Prostate gland (tissue), 2 donors: ENCODE data around the gene GRPEL2. TPM values are rescaled to one million over a fixed set of nuclear protein-coding genes. Genes with fewer than 3 reads are reported as not detected.

ENCODE experiments used
- DNase-seq: peaks from one replicate; pipeline ENCODE4 v3.0.0-alpha.2; 2019; ENCODE audit warnings: low spot score
- H3K27ac ChIP-seq, 2 donors: fragments of 200-600 bp; sonication (generic); 2 replicates each; pipeline ENCODE4 v1.5.1; 2017 to 2019
- H3K27me3 ChIP-seq: fragments of 200-600 bp; sonication (generic); replicated peaks from 2 replicates; pipeline ENCODE4 v1.5.1; 2019; ENCODE audit not compliant: insufficient read depth
- H3K36me3 ChIP-seq, 2 donors: fragments of 200-600 bp; sonication (generic); 1 replicate in 1 of 2; 2 replicates in 1 of 2; pipeline versions ENCODE4 v1.5.1 to v1.8.1; 2017 to 2019
- H3K4me1 ChIP-seq: fragments of 200-600 bp; sonication (generic); replicated peaks from 2 replicates; pipeline ENCODE4 v1.5.1; 2019
- H3K4me3 ChIP-seq, 2 donors: fragments of 200-600 bp; sonication (generic); 2 replicates each; pipeline ENCODE4 v1.5.1; 2017 to 2019
- H3K9me3 ChIP-seq: fragments of 200-600 bp; sonication (generic); 2 replicates; pipeline ENCODE4 v1.5.1; 2017
- POLR2A ChIP-seq: fragments of 450-650 bp; IDR thresholded peaks from one replicate; pipeline ENCODE4 v1.6.1; 2016; ENCODE audit warnings: antibody characterized with exemption, mild to moderate bottlenecking
- POLR2AphosphoS5 ChIP-seq: sonication (generic); formaldehyde crosslinking; IDR thresholded peaks from one replicate; pipeline ENCODE4 v1.6.1; 2017; ENCODE audit warnings: antibody characterized with exemption
- WGBS: methylation state at CpG from one replicate; pipeline ENCODE4 v1.1.5; 2018; 5-methylcytosine and 5-hydroxymethylcytosine counted together
- intact Hi-C: fragments of 100-400 bp; cut with DNase I; formaldehyde crosslinking; loops from one replicate; pipeline ENCODE4 v1.14.2; 2022
- total RNA-seq, 2 donors: library from RNA; depleted of rRNA; stranded (reverse); fragments of >200 nt; gene quantifications; one replicate each; pipeline ENCODE4 v1.1.0, GENCODE V29; 2016
- TF ChIP-seq, protein P1 (sequence below), 4 experiments: fragments of 200-600 bp in 2 of 4; fragments of 450-650 bp in 2 of 4; sonication (generic) in 2 of 4; IDR thresholded peaks; 1 replicate in 3 of 4; 2 replicates in 1 of 4; pipeline ENCODE4 v1.5.1; 2016 to 2019; ENCODE audit warnings: antibody characterized with exemption in 4 of 4, mild to moderate bottlenecking in 2 of 4, moderate library complexity in 2 of 4

GRPEL2 gene
- total RNA-seq, 2 donors from 2014 or later: 11.1 to 12.0 TPM

DNA sequence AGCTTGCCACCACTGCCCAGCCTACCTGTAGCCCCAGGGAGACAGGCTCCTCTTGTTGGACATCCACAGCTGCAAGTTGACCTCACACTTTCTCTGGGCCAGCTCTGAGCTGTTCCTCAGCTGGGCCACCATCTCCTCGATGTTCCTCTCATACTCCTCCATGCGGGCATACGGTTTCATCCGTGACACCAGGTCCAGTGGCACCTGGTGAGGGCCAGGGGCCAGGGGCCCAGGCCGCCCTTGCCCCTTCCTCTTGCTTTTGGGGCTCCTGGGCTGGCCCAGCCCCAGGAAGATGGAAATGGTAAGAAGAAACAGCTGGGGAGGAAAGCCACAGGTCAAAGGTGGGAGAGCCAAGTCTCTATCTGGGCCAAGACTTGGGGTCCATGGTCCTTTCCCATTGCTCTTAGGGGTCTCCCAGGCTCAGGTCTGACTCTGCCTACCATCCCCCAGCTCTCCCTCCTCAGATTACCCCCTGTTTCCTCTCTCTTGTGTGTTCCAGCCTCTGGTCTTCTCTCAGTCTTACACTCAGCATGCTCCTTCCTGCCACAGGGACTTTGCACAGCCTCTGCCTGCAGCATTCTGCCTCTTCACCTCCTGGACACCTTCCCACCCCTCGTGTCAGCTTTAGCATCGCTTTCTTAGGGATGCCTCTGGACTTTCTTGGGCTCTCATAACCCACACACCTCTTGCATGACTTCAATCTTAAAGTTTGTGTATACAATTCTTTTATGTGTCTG, 31.6 kb downstream of the GRPEL2 start:
- Histone ChIP-seq H3K27ac (no peak overlapping the region), H3K4me3 (no peak overlapping the region), H3K9me3 (no peaks in the 10 kb centered on the region), H3K27me3 (no peaks in the 10 kb centered on the region), H3K4me1 (no peaks in the 10 kb centered on the region), H3K36me3 (no peaks in the 10 kb centered on the region)
- intact Hi-C loops: no loop called here
- 95% methylated on average over 7 of the region's 7 CpGs for WGBS
- no peak for TF ChIP-seq POLR2A
- TF ChIP-seq, protein P1, sequence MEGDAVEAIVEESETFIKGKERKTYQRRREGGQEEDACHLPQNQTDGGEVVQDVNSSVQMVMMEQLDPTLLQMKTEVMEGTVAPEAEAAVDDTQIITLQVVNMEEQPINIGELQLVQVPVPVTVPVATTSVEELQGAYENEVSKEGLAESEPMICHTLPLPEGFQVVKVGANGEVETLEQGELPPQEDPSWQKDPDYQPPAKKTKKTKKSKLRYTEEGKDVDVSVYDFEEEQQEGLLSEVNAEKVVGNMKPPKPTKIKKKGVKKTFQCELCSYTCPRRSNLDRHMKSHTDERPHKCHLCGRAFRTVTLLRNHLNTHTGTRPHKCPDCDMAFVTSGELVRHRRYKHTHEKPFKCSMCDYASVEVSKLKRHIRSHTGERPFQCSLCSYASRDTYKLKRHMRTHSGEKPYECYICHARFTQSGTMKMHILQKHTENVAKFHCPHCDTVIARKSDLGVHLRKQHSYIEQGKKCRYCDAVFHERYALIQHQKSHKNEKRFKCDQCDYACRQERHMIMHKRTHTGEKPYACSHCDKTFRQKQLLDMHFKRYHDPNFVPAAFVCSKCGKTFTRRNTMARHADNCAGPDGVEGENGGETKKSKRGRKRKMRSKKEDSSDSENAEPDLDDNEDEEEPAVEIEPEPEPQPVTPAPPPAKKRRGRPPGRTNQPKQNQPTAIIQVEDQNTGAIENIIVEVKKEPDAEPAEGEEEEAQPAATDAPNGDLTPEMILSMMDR (IDR thresholded peaks at IDR 0.05): no peak
- no peak for TF ChIP-seq POLR2AphosphoS5
- no peak for DNase-seq

DNA sequence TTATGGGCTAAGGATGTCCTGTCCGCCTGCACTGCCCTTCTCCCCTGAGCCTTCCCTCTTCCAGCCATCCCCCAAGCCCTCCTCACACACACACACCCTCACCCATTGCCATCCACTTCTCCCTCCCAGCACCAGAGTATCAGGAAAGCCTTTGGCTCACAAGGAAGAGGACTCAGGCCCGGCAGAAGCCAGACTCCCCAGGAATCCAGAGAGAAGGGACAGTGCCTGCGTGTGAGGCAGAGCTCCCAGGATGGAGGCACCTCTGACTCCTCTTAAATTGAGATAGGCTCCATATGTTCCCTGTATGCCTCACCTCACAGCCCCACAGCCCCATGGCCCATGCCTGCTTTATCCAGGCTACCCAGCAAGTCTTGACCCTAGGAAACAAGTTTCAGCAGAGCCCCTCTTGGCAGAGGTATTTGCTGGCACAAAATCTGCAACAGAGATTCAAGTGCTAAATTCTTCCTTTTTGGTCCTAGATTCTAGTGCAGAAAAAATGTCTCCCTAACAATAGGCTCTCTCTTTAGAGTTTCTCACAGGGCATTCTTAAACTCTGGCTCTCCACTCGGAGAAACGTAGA, 33.0 kb downstream of the GRPEL2 start:
- Histone ChIP-seq H3K36me3 (no peaks in the 10 kb centered on the region), H3K27ac (peak overlapping the region; percentile 72 to 74), H3K4me3 (no peak overlapping the region), H3K9me3 (no peaks in the 10 kb centered on the region), H3K27me3 (no peaks in the 10 kb centered on the region), H3K4me1 (no peaks in the 10 kb centered on the region)
- TF ChIP-seq POLR2AphosphoS5: no peak
- TF ChIP-seq POLR2A: no peak
- TF ChIP-seq, protein P1 (IDR thresholded peaks at IDR 0.05): no peak
- WGBS: 30% methylated on average over 5 of the region's 5 CpGs
- intact Hi-C loops: no loop called here
- no peak for DNase-seq

DNA sequence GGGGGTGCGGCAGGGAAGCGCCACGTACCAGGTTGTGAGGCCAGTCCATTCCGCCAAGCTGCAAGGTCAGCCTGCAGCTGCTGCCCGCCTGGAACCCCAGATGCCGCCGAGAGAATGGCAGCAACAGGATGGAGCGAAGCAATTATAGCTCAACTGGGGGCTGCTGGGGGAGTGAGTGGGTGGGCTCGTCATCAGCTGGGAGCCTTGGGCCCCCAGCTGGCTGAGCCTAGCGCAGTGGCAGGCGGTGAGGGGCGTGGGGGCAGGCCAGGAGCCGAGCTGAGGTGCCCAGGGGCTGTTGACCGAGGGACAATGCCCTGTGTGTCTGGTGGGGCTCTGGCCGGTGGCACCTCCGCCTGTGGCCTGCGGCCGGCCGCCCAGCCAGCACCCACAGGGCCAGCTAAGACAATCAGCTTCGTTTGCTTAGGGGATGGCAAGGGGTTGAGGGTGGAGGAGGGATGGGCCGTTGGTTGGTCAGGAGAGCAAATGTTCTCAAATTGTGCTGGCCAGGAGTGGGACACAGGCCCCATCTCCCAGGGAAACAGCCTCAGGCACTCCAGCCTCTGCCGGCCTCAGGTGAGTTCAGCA, 34.0 kb downstream of the GRPEL2 start, which contains the start of gene IL17B:
IL17B (minus strand) TSS at position 116 of the 585 bp plus-strand sequence; CDS start at position 49, 67 bp downstream.
- no peak for DNase-seq
- no peaks in the 10 kb centered on the region for H3K4me1 ChIP-seq
- WGBS: 71% methylated on average over 21 of the region's 22 CpGs

DNA sequence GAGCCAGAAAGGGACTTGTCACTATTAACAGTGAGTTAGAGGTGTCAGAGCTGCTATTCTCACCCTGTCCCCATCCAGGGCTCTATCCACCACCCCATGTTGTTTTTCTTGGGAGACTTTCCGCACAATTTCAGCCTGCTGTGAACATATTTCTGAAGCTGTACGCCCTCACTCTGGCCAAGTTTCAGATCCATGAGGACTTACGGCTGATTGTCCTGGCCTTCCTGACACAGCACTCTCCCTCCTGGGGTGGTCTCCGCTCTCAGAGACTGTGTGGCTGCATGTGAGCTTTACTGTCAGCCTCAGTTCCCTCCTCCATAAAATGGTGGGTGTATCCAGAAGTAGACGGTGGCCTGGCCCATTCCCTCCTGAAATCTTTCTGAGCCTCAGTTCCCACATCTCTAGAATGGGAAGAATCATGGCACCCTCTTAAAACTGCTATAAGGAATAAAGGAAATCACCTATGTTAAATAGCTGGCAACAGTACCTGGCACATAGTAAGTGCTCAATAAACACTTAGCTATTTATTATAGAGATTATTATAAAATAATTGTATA, 34.6 kb downstream of the GRPEL2 start:
- Histone ChIP-seq H3K36me3 (no peaks in the 10 kb centered on the region), H3K27me3 (no peaks in the 10 kb centered on the region), H3K27ac (peak overlapping the region; percentile 72 to 74), H3K4me1 (no peaks in the 10 kb centered on the region), H3K9me3 (no peaks in the 10 kb centered on the region), H3K4me3 (no peak overlapping the region)
- TF ChIP-seq, protein P1 (IDR thresholded peaks at IDR 0.05): no peak
- no peak for TF ChIP-seq POLR2AphosphoS5
- no peak for TF ChIP-seq POLR2A
- 61% methylated on average over 5 of the region's 5 CpGs for WGBS
- intact Hi-C loops: loop anchor here (2.0 to 5.0 kb wide), 2 partner anchors 55 to 182 kb away; no protein-coding TSS in a partner anchor
- no peak for DNase-seq

More for the DNA sequence above, 34.0 kb downstream of the GRPEL2 start, which contains the start of gene IL17B:
- TF ChIP-seq POLR2AphosphoS5 (no peak), POLR2A (no peak)
- TF ChIP-seq, protein P1 (IDR thresholded peaks at IDR 0.05): no peak
- Histone ChIP-seq H3K4me3 (no peak within 1 kb of the TSS), H3K27me3 (no peaks in the 10 kb centered on the region), H3K27ac (peak within 1 kb of the TSS; percentile 72 to 74), H3K36me3 (no peaks in the 10 kb centered on the region), H3K9me3 (no peaks in the 10 kb centered on the region)
- intact Hi-C loops: no loop called here
